GM10847 (cell line): ENCODE measurements around the gene EVL.

Source experiments
- POLR2A ChIP-seq: IDR thresholded peaks from 2 replicates; pipeline ENCODE4 v1.6.1; 2011; ENCODE audit not compliant: insufficient read length; ENCODE audit errors: extremely low read depth

Gene EVL

DNA sequence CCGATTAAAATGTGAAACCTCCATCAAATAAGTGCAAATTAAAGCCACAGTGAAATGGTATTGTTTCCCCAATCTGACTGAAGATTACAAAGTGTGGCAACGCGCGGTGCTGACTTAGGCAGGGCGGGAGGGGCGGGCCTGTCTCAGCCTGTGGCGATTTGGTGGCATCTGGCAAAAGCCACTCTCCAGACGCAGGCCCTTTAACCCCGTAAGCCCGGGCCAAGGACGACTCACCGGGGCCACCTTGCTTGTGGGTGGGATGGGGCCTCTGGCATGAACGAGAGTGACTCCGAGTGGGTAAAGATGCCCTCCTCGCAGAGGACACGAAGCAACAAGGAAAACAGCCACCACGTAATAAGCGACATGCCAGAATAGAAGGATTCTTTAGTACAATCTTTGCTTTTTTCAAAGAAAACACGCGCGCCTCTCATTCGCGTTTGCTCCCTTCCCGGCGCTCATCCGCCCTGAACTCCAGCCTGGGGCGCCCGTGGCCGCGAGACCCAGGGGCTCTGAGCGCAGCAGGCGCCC, 93.4 kb downstream of the EVL start:
- TF ChIP-seq POLR2A: no peak

GRCh38 chr14:100159094-100159864, 94.1 kb downstream of the EVL start, which contains the start of gene DEGS2:
TSS of gene DEGS2 (minus strand) at chr14:100159645. CDS start at chr14:100159587, 58 bp downstream.
- no peak for TF ChIP-seq POLR2A

DNA sequence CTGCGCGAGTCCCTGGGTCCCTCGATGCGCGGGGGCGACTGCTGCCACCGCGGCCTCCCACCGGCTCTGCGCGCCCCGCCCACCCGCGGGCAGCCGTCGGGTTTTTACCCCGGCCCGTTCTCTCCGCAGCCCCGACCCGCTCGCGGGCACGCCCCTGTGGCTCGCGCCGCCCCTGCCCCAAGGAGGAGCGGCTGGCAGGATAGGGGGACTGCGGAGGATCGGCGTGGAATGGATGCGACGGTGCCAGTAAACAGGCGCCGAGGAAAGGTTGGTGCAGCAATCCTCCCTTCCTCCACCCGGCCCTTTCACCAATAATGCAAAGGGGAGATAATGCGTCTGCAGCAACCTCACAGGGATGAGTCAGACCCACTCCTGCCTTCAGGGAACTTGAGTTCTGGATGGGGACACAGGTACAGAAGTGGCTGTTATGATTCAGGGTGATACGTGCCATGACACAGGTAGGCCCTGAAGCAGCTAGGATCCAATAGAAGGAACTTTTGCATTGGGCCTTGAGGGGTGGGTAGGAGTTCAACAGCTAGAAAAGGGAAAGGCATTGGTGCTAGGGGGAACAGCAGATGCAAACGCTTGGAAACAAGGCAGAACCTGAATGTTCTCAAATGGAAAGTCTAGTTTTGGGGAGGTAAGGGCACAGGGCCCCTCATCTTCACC, 94.8 kb downstream of the EVL start:
- TF ChIP-seq POLR2A: no peak

DNA sequence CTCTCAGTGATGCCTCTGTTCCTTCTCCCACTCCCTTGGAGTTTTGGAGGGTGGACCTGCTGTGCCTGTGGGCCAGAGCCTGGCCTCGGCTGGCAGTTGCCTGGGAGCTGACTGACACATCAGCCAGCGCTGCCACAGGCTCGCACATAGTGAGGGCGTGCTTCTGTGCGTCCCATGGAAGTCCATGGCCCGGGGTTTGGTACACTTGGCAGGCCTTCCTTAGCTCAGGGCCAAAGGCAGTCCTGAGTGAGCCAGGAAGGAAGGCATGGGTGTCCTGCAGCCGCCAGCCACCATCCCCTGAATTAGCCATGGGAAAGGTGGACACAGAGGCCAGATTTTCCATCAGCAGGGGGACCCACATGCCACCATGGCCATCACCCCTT, 95.3 kb downstream of the EVL start:
- no peak for TF ChIP-seq POLR2A

GRCh38 chr14:100165376-100165775, 100.2 kb downstream of the EVL start:
- TF ChIP-seq POLR2A: no peak

DNA sequence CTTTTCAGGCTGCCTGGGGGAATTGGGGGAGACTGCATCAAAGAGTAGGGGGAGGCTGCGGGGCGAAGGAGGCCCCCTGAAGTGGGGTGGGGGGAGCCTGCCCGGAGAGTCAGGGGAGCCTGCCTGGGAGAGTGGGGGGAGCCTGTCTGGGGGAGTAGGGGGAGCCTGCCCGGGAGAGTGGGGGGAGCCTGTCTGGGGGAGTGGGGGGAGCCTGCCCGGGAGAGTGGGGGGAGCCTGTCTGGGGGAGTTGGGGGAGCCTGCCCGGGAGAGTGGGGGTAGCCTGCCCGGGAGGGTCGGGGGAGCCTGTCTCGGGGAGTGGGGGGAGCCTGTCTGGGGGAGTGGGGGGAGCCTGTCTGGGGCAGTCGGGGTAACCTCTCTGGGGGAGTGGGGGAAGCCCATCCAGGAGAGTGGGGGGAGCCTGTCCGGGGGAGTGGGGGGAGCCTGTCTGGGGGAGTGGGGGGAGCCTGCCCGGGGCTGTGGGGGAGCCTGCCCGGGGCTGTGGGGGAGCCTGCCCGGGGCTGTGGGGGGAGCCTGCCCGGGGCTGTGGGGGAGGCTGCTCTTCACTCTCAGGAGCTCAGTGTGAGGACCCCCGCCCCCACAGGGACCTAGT, 100.7 kb downstream of the EVL start:
- TF ChIP-seq POLR2A: no peak

DNA sequence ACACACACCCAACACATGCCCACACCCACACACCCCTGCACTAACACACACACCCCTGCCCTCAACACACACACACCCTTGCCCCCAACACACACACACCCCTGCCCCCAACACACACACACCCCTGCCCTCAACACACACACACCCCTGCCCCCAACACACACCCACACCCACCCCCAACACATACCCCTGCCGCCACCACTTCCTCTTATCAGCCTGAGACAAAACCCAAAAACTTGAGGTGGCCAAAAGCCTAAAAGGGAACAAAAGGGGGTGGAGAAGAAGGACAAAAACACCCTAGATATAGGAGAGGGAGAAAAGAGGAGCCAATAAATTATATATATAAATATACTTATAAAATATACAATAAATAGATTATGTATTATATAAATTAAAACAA, 103.3 kb downstream of the EVL start:
- TF ChIP-seq POLR2A: no peak

GRCh38 chr14:100170880-100171279, 105.7 kb downstream of the EVL start:
- no peak for TF ChIP-seq POLR2A

DNA sequence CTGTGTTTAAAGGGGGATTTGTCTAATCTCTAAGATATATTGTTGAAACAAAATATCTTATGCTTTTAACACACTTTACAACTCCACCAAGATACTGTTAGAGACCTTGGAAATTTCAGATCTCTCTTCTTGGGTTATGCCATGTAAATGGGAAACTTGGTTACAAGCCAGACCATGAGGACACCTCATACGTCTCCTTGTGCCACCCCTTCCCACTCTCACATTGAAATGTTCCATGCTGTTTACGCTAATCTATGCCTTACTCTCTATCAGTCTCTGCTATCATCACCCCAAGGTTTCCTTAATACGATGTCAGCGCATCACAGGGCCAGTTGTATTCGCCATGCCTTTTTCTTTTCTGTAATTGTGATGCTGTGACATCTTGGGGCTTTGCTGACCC, 107.6 kb downstream of the EVL start:
- no peak for TF ChIP-seq POLR2A

DNA sequence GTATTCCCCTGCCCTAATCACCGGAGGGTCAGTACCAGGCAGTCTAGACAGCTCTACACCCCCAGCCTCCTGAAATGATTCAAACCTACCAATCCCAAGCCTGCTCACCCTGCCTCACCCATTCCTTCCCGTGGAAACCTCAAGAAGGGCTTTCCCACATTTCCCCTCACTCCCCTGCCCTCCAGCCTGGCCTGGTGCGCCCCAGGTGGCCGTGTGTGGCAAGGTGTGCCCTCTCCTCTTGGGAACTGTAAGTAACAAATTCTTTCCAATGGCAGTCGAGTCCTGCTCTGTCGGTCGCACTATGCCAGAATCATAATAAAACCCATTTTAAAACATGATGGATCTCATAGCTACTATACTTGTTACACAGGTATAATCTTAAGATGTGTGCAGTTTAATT, 108.1 kb downstream of the EVL start:
- no peak for TF ChIP-seq POLR2A

DNA sequence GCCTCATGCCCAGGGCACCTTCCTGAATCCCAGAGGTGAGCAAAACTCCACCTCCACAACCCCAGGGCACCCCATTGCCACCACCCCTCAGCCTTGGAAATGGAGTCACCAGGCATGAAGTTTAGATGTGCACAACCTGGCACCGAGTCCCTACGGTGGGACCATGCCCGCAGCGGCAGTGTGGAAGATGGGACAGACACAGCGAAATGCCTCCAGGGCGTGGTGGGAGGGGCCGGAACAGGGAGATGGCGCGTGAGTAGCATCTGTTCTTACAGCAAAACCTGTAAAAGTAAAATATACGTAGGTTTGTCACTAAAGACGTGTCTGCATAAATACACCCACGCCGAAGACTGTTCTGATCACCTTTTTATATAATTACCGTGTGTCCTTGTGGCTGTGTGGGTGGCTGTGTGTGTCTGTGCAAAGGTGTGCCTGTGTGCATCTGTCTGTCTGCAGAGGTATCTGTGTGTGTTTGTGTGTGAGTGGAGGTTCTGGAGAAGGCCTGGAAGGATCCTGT, 111.6 kb downstream of the EVL start:
- TF ChIP-seq POLR2A: no peak

DNA sequence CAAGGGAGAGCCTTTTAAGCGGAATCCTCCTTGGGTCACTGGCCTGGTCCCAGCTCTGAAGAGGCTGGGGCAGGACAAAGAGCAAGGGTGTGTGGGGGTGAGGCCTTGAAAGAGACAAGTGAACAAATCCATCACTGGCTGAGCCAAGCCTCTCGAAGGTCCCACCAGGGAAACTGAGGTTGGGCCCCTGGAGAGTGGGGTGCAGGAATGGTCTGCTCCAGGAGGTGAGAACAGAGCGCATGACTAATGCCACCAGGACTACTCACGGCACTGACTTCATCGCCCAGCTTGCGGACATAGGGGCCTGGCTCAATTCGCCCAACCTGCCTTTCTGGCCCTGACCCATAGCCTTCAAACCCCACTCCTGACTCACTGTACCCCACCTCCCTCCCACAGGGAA, 113.5 kb downstream of the EVL start:
- no peak for TF ChIP-seq POLR2A

DNA sequence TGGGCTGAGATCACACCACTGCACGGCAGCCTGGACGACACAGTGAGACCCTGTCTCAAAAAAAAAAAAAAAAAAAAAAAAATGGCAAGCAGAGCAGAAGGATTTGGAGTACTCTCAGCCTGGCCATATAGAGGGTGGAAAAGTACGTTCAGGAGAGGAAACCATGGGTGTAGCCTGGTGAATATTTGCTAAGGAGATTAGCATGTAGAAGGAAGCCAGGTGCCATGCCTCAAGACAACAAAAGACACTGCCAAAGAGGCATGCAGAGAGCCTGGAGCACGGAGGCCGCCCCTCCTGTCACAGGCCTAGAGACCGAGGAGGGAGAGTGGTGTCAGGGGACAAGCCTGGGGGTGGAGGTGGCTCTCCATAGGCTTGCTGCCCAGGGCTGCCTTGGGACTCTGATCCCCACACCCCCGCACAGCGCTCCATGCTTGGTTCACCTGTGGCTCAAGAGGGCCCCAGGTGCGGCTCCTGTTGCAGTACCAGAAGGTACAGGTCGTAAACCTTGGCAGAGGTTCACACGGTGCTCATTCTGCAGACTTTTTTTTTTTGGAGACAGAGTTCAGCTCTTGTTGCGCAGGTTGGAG, 122.1 kb downstream of the EVL start:
- no peak for TF ChIP-seq POLR2A

GRCh38 chr14:100188392-100189030, 123.3 kb downstream of the EVL start:
- TF ChIP-seq POLR2A: no peak

DNA sequence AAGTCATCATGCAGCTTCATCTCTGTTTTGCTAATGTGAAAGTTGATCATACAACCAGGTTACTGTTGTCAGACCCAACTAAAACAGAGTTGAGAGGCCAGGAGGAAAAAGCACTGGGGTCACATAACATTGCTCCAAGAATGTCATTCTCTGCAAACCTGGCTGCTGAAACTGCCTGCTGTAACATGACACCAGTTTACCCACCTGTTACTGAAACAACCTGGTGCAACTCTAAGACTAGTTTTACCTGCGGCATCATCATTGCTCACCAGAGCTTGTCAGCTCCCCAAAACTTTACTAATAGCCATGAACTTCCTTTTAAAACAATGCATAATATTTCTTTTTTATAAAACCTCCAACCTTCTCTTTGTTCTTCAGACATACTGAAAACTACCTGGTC, 124.9 kb downstream of the EVL start:
- TF ChIP-seq POLR2A: no peak

DNA sequence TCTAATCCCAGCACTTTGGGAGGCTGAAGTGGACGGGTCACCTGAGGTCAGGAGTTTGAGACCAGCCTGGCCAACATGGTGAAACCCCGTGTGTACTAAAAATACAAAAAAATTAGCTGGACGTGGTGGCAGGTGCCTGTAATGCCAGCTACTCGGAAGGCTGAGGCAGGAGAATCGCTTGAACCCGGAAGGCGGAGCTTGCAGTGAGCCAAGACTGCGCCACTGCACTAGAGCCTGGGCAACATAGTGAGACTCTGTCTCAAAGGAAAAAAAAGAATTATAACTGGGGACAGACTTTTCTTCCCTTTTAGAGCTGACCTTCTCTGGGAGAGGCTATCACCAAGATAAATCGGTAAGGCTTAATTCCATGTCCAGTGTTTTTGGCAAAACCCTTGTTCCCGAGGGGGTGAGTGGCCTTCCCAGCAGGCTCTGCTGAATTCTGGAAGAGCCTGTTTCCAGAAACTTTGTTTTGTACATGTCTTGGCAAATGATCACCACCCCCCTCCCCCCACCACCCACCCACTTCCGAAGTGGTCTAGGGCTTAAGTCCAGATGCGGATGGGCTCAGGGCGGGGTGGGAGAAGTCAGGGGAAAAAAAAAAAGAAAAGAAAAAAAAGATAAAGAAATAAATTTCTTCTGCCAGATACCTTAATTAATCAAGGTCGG, 126.5 kb downstream of the EVL start:
- no peak for TF ChIP-seq POLR2A
